DMS53 (cell line): ENCODE data around the gene ETV6.
"Not testable (repeated sequence)": the region's sequence is repeated elsewhere in the genome, so short reads cannot be mapped to it uniquely, and the experiment has no call there.

Experiments
- DNase-seq: peaks from one replicate; lab custom pipeline; 2025; lab: John Stamatoyannopoulos, UW

The ETV6 gene

DNA sequence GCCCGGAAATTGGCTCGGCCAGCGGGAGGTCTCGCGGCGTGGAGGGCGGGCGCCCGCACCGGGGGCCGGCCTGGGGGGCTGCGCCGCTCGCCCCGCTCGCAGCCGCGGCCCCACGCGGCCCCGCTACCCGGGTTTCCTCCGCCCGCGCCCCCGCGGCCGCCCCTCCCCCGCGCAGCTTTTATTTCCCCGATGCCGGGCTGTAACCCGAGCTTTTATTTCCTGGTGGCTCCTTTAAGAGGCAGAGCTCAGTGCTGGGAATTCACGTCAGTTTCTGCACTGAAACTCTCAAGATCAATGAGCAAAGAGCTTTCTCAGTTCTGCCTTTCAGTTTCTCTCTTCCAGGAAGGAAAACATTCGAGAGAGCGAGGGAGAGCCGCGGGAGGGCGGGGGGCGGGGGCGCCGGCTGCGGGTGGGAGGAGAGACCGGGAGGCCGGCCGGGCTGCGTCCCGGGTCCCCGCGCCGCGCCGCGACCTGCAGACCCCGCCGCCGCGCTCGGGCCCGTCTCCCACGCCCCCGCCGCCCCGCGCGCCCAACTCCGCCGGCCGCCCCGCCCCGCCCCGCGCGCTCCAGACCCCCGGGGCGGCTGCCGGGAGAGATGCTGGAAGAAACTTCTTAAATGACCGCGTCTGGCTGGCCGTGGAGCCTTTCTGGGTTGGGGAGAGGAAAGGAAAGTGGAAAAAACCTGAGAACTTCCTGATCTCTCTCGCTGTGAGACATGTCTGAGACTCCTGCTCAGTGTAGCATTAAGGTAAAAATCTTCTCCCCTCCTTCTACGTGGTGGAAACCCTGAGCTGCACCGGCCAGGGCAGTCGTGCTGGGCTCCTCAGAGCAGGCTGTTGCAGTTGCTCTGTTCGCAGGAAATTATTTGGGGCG, at the start of gene ETV6:
ETV6 (plus strand) TSS at position 262 of the 873 bp plus-strand sequence; CDS start at position 716, 454 bp downstream.
- peak; percentile 96 for DNase-seq

DNA sequence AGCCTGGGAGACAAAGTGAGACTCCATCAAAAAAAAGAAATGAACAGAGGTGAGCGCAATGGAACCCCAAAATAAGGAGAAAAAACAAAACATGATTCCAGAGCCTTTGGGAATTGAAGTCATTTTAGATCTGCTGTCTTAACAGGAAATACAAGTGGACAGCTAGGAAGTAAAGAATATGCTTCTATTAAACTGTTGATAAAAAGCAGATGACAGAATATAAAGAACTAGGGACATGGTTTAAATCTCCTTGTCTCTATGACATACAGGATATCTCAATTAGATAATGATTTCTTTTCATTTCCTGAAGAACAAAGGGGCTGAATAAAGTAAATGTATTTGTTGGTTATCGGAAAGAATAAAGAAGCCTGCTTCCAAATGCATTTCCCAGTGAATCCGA, 49.3 kb upstream of the ETV6 start:
- DNase-seq: no peak

DNA sequence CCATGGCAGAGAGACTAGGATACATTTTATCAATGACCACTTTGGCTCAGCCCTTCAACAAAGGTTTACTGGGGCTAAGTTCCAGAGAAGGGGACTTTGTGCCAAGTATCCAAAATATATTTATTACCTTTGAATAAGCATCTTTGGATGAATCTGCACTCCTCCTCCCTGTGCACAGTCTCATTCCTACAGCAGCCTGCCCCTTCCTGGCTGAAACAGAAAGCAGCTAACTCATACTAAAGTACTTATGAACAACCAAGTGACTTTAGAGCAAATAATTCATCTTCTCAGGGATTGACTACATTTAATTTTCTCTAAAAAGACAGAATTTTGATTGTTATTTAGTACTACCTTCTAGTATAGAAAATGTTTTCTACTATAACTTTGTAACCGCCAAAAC, 47.8 kb upstream of the ETV6 start:
- DNase-seq: no peak

DNA sequence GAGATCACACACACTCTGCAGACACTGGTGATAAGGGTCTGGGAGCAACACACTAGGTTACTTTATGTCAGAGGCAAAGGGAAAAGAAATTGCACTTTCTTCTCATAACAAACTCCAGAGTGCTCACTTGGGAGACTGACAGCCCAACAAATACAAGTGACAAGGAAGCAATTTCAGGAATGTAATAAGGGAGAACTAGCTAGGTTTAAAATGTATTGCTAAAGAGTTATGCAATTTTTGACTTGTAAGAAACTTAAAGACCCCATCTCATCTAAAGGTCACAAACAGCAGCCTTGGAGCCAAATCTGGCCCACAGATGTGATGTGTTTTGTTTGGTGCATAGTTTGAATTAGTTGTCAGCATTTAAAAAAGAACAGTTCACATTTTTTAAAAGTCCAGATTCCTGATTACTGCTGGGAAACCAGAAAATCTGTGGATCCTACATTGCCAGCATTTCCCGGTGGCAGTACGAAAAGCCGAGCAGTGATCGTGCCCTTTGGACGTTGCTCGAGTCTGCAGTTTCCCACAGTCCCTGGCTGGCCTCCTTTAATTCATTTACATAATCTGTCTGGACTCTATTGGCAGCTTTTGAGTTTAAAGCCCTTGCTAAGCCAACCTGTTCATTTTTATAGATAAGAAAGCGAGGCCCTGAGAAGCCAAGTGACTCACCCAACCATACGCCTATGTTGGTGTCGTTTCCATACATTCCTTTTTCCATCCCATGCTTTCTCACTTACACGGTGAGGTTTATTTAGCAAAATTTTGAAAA, 42.0 kb upstream of the ETV6 start:
- no peak for DNase-seq

DNA sequence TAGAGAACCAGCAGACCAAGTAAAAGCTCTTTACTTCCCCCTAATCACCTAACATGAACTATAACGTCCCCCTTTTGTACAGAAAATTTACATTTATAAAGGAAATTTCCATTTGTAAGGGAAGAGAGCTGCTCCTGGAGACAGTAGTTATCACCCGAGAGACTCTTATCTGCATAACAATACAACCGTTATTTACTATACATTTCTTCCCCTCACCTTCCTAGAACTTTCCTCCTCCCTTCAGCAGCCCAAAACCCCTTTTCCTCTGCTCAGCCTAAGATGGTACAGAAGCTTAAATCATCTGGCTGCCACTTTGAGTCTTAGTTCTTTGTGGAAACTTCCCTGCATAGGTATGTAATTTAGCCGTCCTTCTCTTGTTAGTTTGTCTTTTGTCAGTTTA, 40.4 kb upstream of the ETV6 start:
- DNase-seq: no peak

DNA sequence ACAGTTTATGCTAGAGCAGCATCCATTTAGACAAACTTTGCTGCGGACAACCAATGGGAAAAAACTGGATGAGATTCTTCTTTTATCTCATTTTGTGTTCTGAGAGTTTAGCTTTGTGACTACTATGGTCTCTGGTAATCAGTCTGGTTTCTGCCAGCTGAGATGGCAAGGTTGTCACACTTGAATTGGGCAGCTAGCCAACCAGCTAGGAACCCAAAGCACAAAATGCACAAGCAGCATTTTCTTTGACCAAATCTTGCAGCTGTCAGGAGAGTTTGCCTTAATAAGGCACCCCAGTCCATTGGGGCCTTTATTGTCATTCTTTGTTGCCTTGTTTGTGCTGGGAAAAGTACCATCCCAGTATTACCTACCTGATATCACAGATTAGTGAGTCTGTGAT, 34.0 kb upstream of the ETV6 start:
- DNase-seq: no peak

DNA sequence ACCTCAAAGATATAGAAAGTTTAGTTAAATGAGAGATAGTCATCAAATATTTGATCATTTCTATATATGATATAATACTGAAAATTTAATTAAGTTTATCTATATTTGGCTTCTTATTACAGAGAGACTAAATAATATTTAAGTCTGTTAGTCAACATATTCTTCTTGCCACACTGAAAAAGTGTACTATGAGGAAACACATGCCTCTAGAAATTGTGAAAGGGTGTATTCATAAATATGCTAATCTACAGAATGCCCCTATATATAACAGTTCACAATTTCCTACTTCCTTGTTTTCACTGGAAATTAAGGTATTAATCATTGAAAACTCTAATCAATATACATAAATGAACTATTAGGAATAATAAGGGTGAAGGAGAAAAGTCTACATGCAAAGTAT, 31.4 kb upstream of the ETV6 start:
- DNase-seq: no peak

DNA sequence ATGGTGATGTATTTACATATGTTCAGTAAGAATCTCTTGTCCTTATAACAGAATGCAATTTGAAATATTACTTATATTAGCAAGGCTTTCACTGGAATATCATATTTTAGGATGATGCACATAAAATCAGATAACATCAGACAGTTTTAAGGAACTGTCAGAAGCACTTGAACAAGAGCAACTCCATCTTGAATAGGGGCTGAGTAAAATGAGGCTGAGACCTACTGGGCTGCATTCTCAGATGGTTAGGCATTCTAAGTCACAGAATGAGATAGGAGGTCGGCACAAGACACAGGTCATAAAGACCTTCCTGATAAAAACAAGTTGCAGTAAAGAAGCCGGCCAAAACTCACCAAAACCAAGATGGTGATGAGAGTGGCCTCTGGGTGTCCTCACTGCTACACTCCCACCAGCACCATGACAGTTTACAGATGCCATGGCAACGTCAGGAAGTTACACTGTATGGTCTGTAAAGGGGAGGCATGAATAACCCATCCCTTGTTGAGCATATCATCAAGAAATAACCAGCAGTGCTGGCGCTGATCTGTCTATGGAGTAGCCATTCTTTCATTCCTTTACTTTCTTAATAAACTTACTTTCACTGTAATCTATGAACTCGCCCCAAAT, 27.6 kb upstream of the ETV6 start:
- peak; percentile 72 for DNase-seq

DNA sequence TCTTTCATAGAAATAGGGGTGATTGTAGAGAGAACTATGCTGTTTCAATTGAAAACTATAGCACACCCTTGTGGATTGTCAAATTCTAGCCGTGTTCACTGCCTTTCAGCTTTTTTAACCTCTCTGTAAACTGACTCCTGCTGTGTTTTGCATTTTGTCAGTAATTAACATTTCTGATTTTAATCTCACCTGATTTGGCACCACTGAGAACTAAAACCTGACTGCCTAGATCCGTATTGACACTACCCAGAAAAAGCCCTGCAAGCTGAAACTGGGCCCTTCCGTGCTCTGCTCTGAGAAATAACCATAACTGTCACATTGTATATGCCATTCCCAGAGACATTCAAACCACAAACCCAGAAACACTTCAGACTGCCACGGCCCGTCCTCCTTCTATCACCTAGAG, 26.6 kb upstream of the ETV6 start:
- no peak for DNase-seq

DNA sequence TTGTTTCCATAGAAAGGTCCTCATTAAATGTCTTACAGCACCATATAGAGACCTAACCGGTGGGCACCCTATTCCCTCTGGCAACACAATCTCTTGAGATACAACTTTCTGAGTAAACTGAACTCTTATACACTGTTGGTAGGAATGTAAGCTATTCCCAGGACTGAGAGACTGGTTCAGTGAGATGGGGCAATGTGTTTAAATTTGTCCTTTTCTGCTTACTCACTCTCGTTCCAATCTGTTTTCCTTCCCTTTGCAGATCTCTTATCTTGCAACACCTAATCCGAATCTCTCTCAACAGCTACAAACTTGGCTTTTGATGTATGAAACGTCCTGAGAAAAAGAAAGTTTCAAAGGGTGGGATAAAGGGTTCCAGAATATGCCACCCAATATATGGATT, 26.1 kb upstream of the ETV6 start:
- DNase-seq: no peak

DNA sequence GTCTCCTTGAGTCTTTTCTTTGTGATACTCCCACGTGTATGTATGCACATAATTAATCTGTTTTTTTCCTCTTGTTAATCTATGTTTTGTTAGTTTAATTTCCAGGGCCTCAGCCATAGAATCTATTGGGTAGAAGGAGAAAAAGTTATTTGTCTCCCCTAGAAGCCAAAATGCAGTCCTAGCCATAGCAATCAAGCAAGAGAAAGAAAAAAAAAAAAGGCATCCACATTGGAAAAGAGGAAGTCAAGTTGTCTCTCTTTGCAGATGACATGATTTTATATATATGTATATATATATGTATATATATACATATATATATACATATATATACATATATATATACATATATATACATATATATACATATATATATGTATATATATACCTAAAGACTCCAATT, 25.4 kb upstream of the ETV6 start:
- DNase-seq: no peak

DNA sequence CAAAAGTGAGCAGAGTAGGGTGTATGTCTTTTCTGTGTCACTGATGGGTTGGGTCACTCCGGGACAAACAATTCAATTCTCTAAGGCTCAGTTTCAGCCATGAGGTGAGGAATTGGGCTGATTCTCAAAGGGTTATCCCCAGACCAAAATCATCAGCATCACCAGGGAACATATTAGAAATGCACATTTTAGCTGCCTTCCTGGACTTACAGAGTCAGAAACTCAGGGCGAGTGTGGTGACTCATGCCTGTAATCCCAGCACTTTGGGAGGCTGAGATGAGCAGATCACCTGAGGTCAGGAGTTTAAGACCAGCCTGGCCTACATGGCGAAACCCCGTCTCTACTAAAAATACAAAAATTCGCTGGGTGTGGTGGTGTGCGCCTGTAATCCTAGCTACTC, 21.8 kb upstream of the ETV6 start:
- DNase-seq: not testable (repeated sequence)

DNA sequence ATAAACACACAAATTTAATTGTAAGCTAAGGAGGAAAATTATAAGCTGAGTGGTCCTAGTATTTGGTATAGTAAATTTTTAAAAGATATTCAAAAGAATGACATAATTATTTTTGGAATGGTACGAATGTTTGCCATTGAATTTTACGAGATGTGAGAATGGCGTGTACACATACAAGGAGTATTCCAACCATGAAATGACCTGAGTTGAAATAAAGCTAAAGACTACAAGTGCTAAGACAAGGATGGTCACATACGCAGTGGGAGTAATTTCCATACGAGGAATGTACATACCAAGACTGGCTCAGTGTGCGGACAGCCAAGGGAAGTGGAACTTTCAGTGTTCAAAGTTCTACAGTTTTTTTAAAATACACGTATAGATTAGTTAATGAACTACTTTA, 21.1 kb upstream of the ETV6 start:
- no peak for DNase-seq

DNA sequence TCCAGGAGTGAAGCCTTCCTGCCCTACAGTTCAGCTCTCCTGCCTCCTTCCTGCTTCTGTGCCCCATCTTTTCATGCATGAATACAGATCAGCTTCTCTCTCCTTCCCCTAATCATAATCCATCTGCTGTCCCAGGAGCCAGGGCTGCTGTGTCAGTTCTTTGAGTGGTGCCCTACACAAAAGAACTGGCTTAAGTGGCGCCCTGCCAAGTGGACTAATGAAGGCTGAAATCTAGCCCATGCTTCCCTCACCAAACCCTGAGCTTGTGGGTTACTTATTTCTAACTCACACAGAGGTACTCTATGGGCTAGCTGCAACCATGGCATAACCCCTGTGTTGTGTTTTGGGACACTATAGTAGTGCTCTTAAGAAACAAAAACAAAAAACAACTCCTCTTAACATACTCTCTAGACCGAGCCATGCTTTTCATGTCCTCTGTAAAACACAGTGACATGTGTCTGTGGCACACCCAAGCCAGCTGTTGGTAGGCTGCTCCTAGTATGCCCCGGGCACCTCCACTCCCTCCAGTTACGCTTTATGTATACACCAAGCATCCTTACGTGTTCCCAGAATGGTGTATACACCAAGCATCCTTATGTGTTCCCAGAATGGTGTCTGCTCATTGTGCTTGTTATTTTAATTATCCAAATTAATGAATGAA, 19.3 kb upstream of the ETV6 start:
- DNase-seq: peak; percentile 82

DNA sequence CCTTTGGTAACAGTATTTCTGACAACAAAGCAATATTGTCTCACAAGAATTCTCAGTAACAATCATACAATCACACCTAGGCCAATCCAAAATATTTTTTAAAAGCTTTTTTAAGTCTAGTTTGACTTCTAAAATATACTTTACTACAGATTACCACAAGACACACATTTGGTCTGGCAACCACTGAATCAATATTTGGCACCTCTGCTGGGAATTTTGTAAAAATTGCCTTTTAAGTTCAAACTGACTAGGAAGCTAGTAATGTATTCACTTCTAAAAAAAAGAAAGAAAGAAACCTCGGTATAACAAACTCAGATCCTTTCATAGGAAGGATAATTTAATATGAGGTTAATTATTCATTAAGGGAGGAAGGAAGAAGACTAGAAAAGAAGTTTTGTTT, 18.2 kb upstream of the ETV6 start:
- DNase-seq: no peak

DNA sequence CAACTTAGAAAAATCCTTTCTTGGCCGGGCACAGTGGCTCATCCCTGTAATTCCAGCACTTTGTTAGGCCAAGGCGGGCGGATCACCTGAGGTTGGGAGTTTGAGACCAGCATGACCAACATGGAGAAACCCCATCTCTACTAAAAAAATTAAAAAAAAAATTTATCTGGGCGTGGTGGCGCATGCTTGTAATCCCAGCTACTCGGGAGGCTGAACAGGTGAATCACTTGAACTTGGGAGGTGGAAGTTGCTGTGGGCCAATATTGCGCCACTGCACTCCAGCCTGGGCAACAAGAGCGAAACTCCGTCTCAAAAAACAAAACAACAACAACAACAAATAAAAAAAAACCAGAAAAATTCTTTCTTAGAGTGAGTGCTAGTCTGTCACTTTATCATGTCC, 17.6 kb upstream of the ETV6 start:
- DNase-seq: not testable (repeated sequence)

DNA sequence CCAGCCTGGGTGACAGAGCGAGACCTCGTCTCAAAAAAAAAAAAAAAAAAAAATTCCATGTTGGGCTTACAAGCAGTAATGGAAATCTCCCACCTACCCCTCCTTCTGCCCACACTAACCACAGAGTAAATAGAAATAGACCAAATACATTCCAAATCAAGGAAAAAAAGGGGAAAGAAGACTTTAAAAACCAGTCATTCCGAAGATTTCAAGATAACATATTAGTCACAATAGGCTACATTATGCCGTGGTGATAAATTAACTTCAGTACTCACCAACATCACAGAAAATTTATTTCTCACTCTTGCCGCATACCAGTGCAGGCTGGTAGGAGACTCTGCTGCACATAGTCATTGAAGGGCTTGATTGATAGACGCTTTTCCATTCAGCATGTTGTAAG, 15.5 kb upstream of the ETV6 start:
- DNase-seq: no peak

DNA sequence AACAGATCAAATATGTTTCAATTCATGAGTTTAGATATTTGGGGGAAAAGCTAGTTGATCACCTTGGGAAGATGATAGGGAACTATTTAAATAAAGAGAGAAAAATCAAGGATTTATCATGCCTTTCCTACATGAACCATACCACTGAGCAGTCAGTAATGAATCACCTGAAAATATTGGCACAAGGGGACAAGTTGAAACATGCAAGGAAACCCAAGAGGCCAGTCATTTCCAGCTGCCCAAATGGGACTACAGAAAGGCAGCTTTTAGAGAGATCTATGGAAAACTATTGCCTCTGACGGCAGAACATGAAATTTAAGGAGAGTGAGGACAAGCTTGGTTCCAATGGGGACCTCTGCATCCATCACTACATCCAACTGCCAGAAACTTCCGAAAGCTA, 14.1 kb upstream of the ETV6 start:
- DNase-seq: peak; percentile 41

DNA sequence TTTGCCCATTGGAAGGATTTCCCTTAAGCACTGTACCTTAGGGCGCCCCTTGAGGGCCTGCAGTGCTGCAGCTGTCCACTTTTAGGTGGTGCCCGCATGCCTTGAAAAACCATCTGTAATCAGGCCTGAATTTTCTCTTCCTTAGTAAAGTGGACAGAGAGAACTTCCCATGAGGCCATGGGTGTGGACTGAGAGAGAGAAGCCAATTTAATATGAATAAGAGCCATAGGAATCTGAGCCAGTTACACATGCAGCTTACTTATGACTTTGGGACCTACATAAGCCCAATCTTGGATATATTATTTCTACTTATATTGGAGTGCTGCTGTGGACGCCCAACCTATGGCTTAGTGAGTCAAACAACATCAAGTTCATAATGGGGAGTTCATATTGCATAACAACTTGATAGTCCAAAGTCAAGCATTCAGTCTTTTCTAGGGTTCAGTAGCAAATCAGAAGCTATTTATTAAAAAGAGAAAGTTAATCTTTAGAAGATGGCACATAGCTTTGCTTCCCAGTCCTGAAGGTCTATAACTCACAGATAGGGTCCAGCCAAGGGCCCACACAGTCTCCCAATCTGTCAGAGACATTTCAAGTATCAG, 11.1 kb upstream of the ETV6 start:
- DNase-seq: no peak

DNA sequence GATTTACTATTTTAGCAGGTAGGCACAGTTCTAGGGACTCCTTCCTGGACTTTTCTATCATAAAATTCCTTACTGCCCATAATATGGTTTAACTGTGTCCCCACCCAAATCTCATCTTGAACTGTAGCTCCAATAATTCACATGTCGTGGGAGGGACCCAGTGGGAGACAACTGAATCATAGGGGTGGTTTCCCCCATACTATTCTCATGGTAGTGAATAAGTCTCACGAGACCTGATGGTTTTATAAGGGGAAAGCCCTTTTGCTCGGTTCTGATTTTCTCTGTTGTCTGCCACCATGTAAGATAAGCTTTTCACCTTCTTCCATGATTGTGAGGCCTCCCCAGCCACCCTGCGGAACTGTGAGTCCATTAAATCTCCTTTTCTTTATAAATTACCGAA, 10.0 kb upstream of the ETV6 start:
- no peak for DNase-seq

DNA sequence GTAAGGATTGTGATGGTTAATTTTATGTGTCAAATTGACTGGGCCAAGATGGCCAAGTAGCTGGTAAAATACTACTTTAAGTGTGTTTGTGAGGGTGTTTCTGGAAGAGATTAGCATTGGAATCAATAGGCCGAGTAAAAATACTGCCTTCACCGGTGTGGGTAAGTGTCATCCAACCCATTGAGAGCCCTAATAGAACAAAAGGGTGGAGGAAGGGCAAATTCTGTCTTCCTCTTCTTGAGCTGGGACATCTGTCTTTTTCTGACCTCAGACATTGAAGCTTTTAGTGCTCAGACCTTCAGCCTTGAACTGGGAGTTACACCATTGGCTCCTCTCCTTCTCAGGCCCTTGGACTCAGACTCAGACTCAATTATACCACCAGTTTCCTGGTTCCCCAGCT, 8.0 kb upstream of the ETV6 start:
- no peak for DNase-seq

DNA sequence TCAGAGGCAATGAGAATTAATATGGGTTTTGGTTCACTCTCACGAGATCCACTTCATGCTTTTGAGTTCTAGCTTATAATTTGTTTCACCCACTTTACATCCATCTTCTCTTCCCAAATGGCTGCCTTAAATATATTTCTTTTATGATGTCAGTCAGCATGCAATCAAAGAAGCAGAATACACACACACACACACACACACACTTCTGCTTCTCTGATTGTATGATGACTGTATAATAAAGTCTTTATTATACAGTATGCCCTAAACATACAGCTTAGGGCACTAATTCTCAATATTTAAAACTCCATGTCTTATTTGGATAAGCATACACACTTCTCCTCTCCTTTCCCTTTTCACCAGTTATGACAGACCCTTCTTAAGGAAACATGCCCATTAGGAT, 6.7 kb upstream of the ETV6 start:
- no peak for DNase-seq
